ENCODE data around the gene TOX4.
"Not testable (repeated sequence)": the region's sequence is repeated elsewhere in the genome, so short reads cannot be mapped to it uniquely, and the experiment has no call there.

The TOX4 gene

DNA sequence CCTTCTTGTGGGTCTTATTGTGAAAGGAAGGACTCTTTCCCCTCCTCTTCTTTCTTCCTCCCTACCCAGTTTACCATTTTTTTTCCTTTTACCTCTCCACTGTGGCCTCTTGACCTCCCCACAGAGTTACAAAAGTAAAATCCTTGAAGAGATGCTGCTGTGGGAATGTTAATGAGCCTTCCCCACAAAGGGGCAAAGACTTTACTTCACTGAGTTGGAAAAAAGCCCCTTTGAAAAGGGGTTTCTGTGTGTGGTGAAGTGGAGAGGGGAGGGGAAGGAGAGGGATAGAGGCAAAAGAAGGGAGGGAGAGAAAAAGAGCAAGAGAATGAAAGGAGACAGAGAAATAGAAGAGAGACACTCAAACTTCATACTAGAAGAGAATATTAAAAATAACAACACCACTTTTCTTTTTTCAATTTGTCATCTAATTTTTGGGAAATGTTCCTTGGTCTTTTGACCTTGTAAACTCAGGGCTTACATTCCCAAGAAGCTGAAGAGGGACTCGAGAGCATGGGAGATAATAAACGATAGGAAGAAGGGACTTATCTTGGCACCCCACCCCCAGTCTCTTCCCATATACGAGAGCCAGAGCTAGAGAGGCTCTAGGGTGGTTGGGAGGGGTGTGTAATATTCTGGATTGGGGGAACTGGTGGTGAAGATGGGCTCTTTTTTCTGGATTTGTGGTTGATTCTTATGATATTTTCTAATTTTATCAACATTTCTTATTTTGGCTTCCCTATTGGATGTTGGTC lies 62.4 kb downstream of the TOX4 start:
- no peak for DNase-seq (ENCODE audit: extremely low read depth, insufficient read length)

DNA sequence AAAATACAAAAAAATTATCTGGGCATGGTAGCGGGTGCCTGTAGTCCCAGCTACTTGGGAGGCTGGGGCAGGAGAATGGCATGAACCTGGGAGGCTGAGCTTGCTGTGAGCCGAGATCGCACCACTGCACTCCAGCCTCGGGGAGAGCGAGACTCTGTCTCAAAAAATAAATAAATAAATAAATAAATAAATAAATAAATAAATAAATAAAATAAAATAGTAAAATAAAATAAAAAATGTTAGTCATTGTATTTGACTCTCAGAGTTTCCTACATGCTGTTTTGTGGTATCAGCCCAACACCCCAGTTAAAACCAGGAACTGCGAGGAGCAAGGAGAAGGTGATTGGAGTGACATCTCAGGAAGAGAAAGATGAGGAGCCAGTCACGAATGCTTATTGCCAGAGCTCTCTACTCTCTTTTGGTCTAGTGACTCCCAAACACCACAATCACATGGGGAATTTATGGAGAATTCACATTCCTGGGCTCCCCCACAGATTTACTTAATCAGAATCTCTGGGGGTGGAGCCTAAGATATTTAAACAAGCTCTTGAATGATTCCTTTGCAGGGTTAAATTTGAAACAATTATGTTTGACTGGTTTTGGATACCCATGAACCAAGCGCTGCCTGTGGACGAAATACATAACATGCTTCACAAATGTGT lies 64.5 kb downstream of the TOX4 start:
- DNase-seq (ENCODE audit: extremely low read depth, insufficient read length): no peak
- H3K36me3 ChIP-seq (ENCODE audit: control insufficient read depth, insufficient read depth, low read length): no peaks in the 10 kb centered on the region
- no peak overlapping the region for H3K4me3 ChIP-seq (replicated peaks; ENCODE audit: low read depth, low read length)
- TF ChIP-seq, protein P1, sequence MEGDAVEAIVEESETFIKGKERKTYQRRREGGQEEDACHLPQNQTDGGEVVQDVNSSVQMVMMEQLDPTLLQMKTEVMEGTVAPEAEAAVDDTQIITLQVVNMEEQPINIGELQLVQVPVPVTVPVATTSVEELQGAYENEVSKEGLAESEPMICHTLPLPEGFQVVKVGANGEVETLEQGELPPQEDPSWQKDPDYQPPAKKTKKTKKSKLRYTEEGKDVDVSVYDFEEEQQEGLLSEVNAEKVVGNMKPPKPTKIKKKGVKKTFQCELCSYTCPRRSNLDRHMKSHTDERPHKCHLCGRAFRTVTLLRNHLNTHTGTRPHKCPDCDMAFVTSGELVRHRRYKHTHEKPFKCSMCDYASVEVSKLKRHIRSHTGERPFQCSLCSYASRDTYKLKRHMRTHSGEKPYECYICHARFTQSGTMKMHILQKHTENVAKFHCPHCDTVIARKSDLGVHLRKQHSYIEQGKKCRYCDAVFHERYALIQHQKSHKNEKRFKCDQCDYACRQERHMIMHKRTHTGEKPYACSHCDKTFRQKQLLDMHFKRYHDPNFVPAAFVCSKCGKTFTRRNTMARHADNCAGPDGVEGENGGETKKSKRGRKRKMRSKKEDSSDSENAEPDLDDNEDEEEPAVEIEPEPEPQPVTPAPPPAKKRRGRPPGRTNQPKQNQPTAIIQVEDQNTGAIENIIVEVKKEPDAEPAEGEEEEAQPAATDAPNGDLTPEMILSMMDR (IDR thresholded peaks at IDR 0.05; ENCODE audit: insufficient read depth, low read length, poor library complexity, severe bottlenecking): no peak
- H3K27me3 ChIP-seq (replicated peaks; ENCODE audit: control insufficient read depth, insufficient read depth, low read length): peaks cover 3% of the 10 kb centered on the region

More for the DNA sequence above, 62.4 kb downstream of the TOX4 start:
- Histone ChIP-seq H3K27me3 (replicated peaks; ENCODE audit: control insufficient read depth, insufficient read depth, low read length) (peaks cover 5% of the 10 kb centered on the region), H3K4me3 (replicated peaks; ENCODE audit: low read depth, low read length) (no peak overlapping the region), H3K36me3 (ENCODE audit: control insufficient read depth, insufficient read depth, low read length) (no peaks in the 10 kb centered on the region)
- TF ChIP-seq, protein P1 (IDR thresholded peaks at IDR 0.05; ENCODE audit: insufficient read depth, low read length, poor library complexity, severe bottlenecking): no peak

DNA sequence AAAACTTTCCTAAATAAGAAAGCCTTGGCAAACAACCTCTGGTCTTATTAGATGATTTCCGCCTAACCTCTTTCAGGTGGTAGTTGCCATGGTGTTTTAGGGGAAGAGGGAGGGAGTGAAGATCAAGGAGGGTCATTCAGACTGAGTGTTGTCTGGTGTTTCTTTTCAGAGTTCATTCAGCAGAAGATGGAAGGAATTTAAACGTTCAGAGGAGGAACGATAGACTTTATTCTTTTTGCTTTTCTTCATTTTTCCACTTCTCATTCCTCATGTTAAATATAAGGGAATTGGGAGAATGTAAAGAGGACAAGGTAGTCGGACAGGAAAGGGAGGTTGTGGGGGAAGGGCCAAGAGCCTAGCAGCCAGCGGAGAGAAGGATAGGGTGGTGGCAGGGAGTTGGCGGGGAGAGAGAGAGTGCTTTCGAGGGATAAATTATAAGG lies 66.5 kb downstream of the TOX4 start:
- no peak for DNase-seq (ENCODE audit: extremely low read depth, insufficient read length)
- Histone ChIP-seq H3K36me3 (ENCODE audit: control insufficient read depth, insufficient read depth, low read length) (no peaks in the 10 kb centered on the region), H3K27me3 (replicated peaks; ENCODE audit: control insufficient read depth, insufficient read depth, low read length) (no peaks in the 10 kb centered on the region; the same call in 1 of the 2 replicates), H3K4me3 (replicated peaks; ENCODE audit: low read depth, low read length) (no peak overlapping the region)
- TF ChIP-seq, protein P1 (IDR thresholded peaks at IDR 0.05; ENCODE audit: insufficient read depth, low read length, poor library complexity, severe bottlenecking): no peak

DNA sequence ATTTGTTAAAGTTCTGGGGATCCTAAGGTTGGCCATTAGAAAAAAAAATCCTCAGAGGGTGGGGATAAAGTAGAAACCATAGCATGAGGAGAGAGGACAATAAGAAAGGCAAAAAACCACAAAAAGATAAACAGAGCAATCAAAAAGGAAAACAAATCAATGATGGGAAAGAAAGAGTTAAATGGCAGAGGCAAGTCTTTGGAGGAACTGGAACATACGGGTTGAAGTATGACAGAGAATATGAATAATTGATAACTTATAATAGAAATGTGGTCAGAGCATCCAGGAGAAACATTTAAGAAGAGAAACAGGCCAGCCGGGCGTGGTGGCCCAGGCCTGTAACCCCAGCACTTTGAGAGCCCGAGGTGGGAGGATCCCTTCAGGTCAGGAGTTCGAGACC lies 67.0 kb downstream of the TOX4 start:
- Histone ChIP-seq H3K4me3 (replicated peaks; ENCODE audit: low read depth, low read length) (no peak overlapping the region), H3K36me3 (ENCODE audit: control insufficient read depth, insufficient read depth, low read length) (no peaks in the 10 kb centered on the region), H3K27me3 (replicated peaks; ENCODE audit: control insufficient read depth, insufficient read depth, low read length) (no peaks in the 10 kb centered on the region; the same call in 1 of the 2 replicates)
- TF ChIP-seq, protein P1 (IDR thresholded peaks at IDR 0.05; ENCODE audit: insufficient read depth, low read length, poor library complexity, severe bottlenecking): no peak
- DNase-seq (ENCODE audit: extremely low read depth, insufficient read length): no peak

DNA sequence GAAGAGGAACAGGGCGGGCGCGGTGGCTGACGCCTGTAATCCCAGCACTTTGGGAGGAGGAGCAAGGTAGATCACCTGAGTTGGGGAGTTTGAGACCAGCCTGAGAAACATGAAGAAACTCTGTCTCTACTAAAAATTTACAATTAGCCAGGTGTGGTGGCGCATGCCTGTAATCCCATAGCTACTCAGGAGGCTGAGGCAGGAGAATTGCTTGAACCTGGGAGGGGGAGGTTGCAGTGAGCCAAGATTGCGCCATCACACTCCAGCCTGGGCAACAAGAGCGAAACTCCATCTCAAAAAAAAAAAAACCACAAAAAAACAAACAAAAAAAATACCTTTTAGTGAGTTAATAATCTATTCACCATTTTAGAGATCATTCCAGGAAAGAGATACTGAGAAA lies 67.6 kb downstream of the TOX4 start:
- DNase-seq (ENCODE audit: extremely low read depth, insufficient read length); H3K27me3 ChIP-seq (replicated peaks; ENCODE audit: control insufficient read depth, insufficient read depth, low read length); H3K36me3 ChIP-seq (ENCODE audit: control insufficient read depth, insufficient read depth, low read length); H3K4me3 ChIP-seq (replicated peaks; ENCODE audit: low read depth, low read length): not testable (repeated sequence)

Measured in GM06990 (cell line).